ENCODE measurements around the gene CDC34. TPM values are rescaled to one million over a fixed set of nuclear protein-coding genes. Genes with fewer than 3 reads are reported as not detected.

The CDC34 gene
- total RNA-seq, 1 donor from 2014 or later: 40.0 TPM

DNA sequence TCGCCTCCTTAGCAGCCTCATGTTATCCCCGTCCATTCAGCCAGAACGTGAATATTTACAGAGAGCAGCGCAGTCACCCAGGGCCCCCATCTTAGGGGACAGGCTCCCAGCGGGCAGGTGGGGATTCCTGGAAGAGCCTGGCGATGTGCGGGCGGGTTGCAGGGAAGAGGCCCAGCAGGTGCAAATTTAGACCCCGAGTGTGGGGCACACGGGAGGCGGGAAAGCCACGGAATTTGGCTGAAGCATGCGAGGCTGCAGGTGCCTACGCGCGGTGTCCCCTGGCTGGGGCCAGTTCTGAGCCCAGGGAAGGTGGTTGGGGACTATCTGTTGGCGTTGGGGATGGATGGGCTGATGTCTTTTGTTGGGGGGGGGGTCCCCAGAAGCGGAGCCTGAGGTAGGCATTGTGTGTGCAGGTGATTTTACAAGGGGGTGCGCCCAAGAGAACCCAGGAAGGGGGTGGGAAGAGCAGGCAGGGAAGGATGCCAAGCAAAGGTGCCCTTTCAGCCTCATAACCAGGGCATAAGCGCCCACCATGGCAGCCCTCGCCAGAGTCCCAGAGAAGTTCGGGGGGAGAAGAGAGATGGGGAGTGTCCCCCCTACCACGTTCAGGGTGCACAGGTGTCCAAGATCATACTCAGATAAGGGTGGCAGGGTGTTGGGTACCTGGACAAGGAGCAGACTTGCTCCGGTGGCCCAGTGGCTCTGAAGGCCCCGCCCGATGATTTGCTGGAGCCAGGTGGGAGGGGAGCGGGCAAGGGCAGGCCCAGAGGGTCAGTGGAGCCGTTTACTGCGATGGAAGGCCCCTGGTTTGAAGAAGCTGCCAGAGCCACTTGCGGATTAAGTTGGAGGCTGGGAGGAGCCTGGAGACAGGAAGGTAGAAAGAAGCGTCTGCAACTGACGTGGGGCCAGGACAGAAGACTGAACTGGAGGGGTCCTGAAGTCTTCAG, 23.1 kb upstream of the CDC34 start:
- no peaks in the 10 kb centered on the region for H3K27me3 ChIP-seq (ENCODE audit: low read depth)
- DNase-seq (peak; percentile 46), ATAC-seq (no peak)
- intact Hi-C loops (cut with DNase I): no loop called here
- H3K9me3 ChIP-seq: no peaks in the 10 kb centered on the region
- H3K4me1 ChIP-seq: peaks cover 46% of the 10 kb centered on the region
- TF ChIP-seq, protein P1, sequence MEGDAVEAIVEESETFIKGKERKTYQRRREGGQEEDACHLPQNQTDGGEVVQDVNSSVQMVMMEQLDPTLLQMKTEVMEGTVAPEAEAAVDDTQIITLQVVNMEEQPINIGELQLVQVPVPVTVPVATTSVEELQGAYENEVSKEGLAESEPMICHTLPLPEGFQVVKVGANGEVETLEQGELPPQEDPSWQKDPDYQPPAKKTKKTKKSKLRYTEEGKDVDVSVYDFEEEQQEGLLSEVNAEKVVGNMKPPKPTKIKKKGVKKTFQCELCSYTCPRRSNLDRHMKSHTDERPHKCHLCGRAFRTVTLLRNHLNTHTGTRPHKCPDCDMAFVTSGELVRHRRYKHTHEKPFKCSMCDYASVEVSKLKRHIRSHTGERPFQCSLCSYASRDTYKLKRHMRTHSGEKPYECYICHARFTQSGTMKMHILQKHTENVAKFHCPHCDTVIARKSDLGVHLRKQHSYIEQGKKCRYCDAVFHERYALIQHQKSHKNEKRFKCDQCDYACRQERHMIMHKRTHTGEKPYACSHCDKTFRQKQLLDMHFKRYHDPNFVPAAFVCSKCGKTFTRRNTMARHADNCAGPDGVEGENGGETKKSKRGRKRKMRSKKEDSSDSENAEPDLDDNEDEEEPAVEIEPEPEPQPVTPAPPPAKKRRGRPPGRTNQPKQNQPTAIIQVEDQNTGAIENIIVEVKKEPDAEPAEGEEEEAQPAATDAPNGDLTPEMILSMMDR (IDR thresholded peaks at IDR 0.05): no peak
- H3K36me3 ChIP-seq: peaks cover 5% of the 10 kb centered on the region
- peak overlapping the region; percentile 100 for H3K4me3 ChIP-seq
- H3K27ac ChIP-seq: peak overlapping the region; percentile 97

DNA sequence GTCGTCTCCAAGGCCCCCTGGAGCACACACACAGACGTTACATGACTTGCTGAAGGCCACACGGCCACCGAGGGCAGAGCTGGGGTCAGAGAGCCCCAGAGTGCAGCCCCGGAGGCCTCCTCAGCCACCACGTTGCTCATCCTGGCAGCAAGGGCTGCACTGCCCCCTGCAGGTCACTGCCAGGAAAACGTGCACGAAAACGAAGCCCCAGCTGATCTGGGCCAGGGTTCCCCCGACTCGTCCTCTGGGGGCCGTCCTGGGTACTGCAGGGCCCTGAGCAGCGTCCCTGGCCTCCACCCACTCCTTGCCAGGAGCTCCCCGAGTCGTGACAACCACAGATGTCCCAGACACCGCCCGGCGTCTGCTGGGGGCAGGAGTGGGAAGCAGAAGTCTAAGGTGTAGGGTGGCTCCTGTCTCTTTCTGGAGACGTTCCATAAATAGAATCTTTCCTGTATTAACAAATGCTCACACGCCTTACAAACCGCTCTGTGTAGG, 20.9 kb upstream of the CDC34 start:
- peak; percentile 5 to 45 for ATAC-seq
- peak overlapping the region; percentile 74 for H3K27ac ChIP-seq
- no peaks in the 10 kb centered on the region for H3K27me3 ChIP-seq (ENCODE audit: low read depth)
- intact Hi-C loops (cut with DNase I): no loop called here
- H3K9me3 ChIP-seq: no peaks in the 10 kb centered on the region
- H3K4me1 ChIP-seq: peaks cover 46% of the 10 kb centered on the region
- peak overlapping the region; percentile 35 for H3K4me3 ChIP-seq
- peak; percentile 86 for DNase-seq
- TF ChIP-seq, protein P1 (IDR thresholded peaks at IDR 0.05): peak; percentile 97
- peaks cover 5% of the 10 kb centered on the region for H3K36me3 ChIP-seq

DNA sequence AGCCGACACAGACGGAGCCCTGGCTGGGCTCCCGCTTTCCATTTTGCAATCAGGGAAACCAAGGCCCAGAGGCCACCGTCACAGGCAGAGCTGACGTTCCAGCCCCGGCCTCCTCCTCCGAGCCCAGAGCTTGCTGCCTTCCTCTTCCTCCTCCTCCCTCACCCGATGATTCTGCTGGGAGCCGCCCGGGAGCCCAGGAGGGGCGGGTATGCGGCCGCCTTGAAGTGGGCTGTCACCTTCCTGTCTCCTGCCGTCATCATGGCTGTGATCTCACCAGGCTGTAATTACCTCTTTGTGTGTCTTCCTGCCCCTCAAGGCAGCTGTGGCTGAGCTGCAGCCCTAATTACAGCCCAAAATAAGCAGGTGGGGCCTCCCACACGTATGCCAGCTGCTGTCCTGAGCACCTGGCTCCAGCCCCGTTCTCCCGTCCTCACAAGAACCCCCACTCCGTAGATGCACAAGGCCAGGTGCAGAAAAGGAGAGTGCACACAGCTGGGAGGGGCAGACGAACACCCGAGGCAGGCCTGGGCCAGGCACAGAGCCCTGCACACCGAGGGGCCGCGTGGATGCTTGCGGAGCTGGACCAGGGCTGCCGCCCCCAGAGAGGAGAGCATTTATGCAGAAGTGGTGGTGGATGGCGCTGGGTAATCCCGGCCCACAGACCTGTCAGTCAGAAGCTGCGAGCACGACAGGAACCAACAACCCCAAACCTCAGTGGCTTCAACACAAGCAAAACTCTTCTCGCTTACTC, 20.3 kb upstream of the CDC34 start:
- peaks cover 5% of the 10 kb centered on the region for H3K36me3 ChIP-seq
- no peaks in the 10 kb centered on the region for H3K27me3 ChIP-seq (ENCODE audit: low read depth)
- H3K27ac ChIP-seq: peak overlapping the region; percentile 74
- ATAC-seq: no peak
- no peaks in the 10 kb centered on the region for H3K9me3 ChIP-seq
- intact Hi-C loops (cut with DNase I): no loop called here
- TF ChIP-seq, protein P1 (IDR thresholded peaks at IDR 0.05): no peak
- H3K4me1 ChIP-seq: peaks cover 41% of the 10 kb centered on the region
- no peak for DNase-seq
- peak overlapping the region; percentile 35 for H3K4me3 ChIP-seq

DNA sequence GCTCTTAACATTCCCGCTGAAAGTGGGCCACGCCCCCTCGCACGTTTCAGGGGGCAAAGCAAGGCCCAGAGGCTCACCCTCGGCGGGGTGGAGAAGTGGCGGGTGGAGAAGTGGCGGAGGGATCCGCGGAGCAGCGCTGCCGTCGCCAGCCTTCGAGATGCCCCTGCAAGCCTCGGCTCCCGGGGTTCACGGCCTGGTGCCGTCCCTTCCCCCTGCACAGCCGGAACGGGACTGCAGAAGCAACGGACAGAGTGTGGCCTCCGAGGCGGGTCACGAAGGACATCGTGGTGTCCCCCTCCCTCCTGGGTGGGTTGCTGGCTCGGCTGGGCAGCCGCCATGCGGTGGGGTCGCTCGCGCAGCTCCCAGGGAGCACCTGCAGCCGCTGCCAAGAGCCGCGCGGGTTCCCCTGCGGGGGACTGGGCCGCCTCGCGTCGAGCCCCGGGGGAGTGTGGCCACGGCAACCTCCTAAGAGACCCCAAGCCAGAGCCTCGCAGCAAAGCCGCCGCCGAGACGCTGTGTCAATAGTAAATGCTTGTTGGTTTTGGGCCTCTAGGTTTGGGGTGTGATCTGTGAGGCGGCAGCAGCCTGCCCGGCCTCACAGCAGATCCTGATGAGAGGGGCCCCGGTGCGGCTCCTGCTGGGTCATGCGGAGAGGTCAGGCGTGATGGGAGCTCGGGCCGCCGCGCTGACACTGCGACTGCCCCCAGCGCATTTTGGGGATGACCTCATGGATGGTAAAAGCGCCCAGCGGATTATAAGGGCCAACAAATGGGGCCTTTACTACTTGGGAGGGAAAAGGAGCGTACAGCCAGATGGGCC, 18.8 kb upstream of the CDC34 start:
- TF ChIP-seq, protein P1 (IDR thresholded peaks at IDR 0.05): no peak
- Histone ChIP-seq H3K27me3 (ENCODE audit: low read depth) (no peaks in the 10 kb centered on the region), H3K27ac (peak overlapping the region; percentile 38), H3K36me3 (peaks cover 5% of the 10 kb centered on the region), H3K4me3 (no peak overlapping the region), H3K4me1 (peaks cover 38% of the 10 kb centered on the region), H3K9me3 (no peaks in the 10 kb centered on the region)
- DNase-seq (peak; percentile 78), ATAC-seq (peak; percentile 37 to 39)
- intact Hi-C loops (cut with DNase I): no loop called here

Data from lower lobe of right lung (tissue), 2 donors.